ENCODE data around the gene NXPH3.
"Not testable (repeated sequence)": the region's sequence is repeated elsewhere in the genome, so short reads cannot be mapped to it uniquely, and the experiment has no call there.

NXPH3 gene

GRCh38 chr17:49567104-49567521, 8.6 kb upstream of the NXPH3 start:
- no peaks in the 10 kb centered on the region for H3F3A ChIP-seq (ENCODE audit: low read depth)
- no peaks in the 10 kb centered on the region for H3K36me3 ChIP-seq (ENCODE audit: insufficient read depth, low read length)
- no peaks in the 10 kb centered on the region for H4K20me1 ChIP-seq (ENCODE audit: insufficient read depth, low read length, poor library complexity, severe bottlenecking)

DNA sequence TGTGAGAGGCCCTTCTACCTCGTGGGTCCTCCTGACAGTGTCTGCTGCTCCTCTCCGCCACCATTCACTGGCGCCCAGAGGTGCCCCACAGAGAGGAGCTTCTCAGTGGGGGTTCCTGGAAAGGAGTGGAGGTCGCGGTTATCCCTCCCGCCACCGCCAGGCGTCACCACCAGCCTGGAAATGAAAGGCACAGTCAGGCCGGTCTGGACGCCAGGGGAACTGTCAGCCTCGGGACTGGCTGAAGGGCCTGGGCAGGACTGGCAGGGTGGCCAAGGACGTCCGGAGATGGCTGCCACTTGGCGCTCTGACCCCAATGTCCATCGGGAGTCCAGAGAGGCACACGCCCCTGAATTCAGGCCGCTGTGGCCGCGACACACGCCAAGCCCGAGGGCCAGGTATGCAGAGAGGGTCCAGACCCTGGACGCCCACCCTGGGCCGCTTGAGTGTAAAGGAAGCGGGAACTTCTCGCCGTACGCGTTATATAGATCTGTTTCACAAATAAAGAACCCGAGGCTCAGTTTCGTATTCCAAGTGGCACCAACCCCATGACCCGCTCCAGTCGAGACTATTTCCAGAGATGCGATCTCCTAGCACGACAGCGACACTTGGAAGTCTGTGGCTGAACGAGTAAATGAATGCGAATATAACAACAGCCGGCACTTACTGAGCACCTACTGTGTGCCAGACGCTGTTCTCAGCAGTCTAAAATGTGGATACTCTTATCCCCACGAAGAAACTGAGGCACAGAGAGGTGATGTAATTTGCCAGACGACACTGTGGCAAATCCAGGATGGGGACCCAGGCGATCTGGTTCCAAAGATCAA, 7.6 kb upstream of the NXPH3 start:
- 0 out of 2 replicates have a peak overlapping the region, but pooled peaks have one; percentile 22 for H2AFZ ChIP-seq (ENCODE audit: low read length)
- no peak overlapping the region for H3K4me2 ChIP-seq (ENCODE audit: low read depth, low read length, poor library complexity, severe bottlenecking)
- H3K9me3 ChIP-seq (ENCODE audit: insufficient read depth, low read depth, low read length) = no peaks in the 10 kb centered on the region
- H3K4me1 ChIP-seq (ENCODE audit: insufficient read depth, low read length, poor library complexity, severe bottlenecking) = peaks cover 12% of the 10 kb centered on the region
- H3K27me3 ChIP-seq (ENCODE audit: insufficient read depth, low read length, poor library complexity, severe bottlenecking) = no peaks in the 10 kb centered on the region
- no peaks in the 10 kb centered on the region for H3K79me2 ChIP-seq (ENCODE audit: insufficient read depth, low read length)
- no peaks in the 10 kb centered on the region for H4K20me1 ChIP-seq (ENCODE audit: insufficient read depth, low read length, poor library complexity, severe bottlenecking)
- H3K36me3 ChIP-seq (ENCODE audit: insufficient read depth, low read length) = no peaks in the 10 kb centered on the region
- H3K4me3 ChIP-seq (ENCODE audit: low read length, poor library complexity, severe bottlenecking) = no peak overlapping the region
- no peaks in the 10 kb centered on the region for H3F3A ChIP-seq (ENCODE audit: low read depth)
- no peak for TF ChIP-seq EZH2phosphoT487 (IDR thresholded peaks at IDR 0.05; ENCODE audit: borderline replicate concordance)
- TF ChIP-seq, protein P1, sequence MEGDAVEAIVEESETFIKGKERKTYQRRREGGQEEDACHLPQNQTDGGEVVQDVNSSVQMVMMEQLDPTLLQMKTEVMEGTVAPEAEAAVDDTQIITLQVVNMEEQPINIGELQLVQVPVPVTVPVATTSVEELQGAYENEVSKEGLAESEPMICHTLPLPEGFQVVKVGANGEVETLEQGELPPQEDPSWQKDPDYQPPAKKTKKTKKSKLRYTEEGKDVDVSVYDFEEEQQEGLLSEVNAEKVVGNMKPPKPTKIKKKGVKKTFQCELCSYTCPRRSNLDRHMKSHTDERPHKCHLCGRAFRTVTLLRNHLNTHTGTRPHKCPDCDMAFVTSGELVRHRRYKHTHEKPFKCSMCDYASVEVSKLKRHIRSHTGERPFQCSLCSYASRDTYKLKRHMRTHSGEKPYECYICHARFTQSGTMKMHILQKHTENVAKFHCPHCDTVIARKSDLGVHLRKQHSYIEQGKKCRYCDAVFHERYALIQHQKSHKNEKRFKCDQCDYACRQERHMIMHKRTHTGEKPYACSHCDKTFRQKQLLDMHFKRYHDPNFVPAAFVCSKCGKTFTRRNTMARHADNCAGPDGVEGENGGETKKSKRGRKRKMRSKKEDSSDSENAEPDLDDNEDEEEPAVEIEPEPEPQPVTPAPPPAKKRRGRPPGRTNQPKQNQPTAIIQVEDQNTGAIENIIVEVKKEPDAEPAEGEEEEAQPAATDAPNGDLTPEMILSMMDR (conservative IDR thresholded peaks at IDR 0.05; ENCODE audit: low read length) = peak; percentile 95
- H3K9me2 ChIP-seq (replicated peaks; ENCODE audit: low read depth, low read length) = no peaks in the 10 kb centered on the region
- H3K9ac ChIP-seq (ENCODE audit: low read depth, low read length, poor library complexity, severe bottlenecking) = no peak overlapping the region

More at GRCh38 chr17:49567104-49567521, 8.6 kb upstream of the NXPH3 start:
- peaks cover 12% of the 10 kb centered on the region for H3K4me1 ChIP-seq (ENCODE audit: insufficient read depth, low read length, poor library complexity, severe bottlenecking)
- H3K9ac ChIP-seq (ENCODE audit: low read depth, low read length, poor library complexity, severe bottlenecking) = no peak overlapping the region
- no peaks in the 10 kb centered on the region for H3K9me3 ChIP-seq (ENCODE audit: insufficient read depth, low read depth, low read length)
- no peak overlapping the region for H3K4me2 ChIP-seq (ENCODE audit: low read depth, low read length, poor library complexity, severe bottlenecking)
- no peak overlapping the region for H3K4me3 ChIP-seq (ENCODE audit: low read length, poor library complexity, severe bottlenecking)
- no peaks in the 10 kb centered on the region for H3K9me2 ChIP-seq (replicated peaks; ENCODE audit: low read depth, low read length)
- no peak overlapping the region for H2AFZ ChIP-seq (ENCODE audit: low read length)
- no peaks in the 10 kb centered on the region for H3K79me2 ChIP-seq (ENCODE audit: insufficient read depth, low read length)
- TF ChIP-seq, protein P1 (conservative IDR thresholded peaks at IDR 0.05; ENCODE audit: low read length) = no peak
- TF ChIP-seq EZH2phosphoT487 (IDR thresholded peaks at IDR 0.05; ENCODE audit: borderline replicate concordance) = no peak
- no peaks in the 10 kb centered on the region for H3K27me3 ChIP-seq (ENCODE audit: insufficient read depth, low read length, poor library complexity, severe bottlenecking)

- not testable (repeated sequence) for H3K79me2 ChIP-seq (ENCODE audit: insufficient read depth, low read length); H3K9ac ChIP-seq (ENCODE audit: low read depth, low read length, poor library complexity, severe bottlenecking); H3K4me2 ChIP-seq (ENCODE audit: low read depth, low read length, poor library complexity, severe bottlenecking); H4K20me1 ChIP-seq (ENCODE audit: insufficient read depth, low read length, poor library complexity, severe bottlenecking); H3K9me2 ChIP-seq (replicated peaks; ENCODE audit: low read depth, low read length); H3F3A ChIP-seq (ENCODE audit: low read depth); H3K36me3 ChIP-seq (ENCODE audit: insufficient read depth, low read length); H3K9me3 ChIP-seq (ENCODE audit: insufficient read depth, low read depth, low read length); H2AFZ ChIP-seq (ENCODE audit: low read length); H3K4me3 ChIP-seq (ENCODE audit: low read length, poor library complexity, severe bottlenecking); H3K27me3 ChIP-seq (ENCODE audit: insufficient read depth, low read length, poor library complexity, severe bottlenecking)
- H3K4me1 ChIP-seq (ENCODE audit: insufficient read depth, low read length, poor library complexity, severe bottlenecking) = peaks cover 12% of the 10 kb centered on the region
Observed at GRCh38 chr17:49568695-49569047, 7.0 kb upstream of the NXPH3 start.

Measured in Loucy (cell line).